Aorta (tissue), 5 donors: ENCODE results near the gene ATXN10. TPM values are rescaled to one million over a fixed set of nuclear protein-coding genes. Genes with fewer than 3 reads are reported as not detected.
A peak's percentile ranks its signal among the peaks of the same experiment; 100 is the strongest.

ENCODE experiments used
- ATAC-seq: fragments of 200-7000 bp; cut with Tn5 transposase; one replicate; pipeline ENCODE4 v1.9.1; 2022; ENCODE audit warnings: moderate library complexity; ENCODE audit not compliant: low FRiP score
- DNase-seq, 2 donors: peaks; one replicate each; pipeline ENCODE4 v3.0.0-alpha.2; 2020
- H3K27ac ChIP-seq, 2 donors: one replicate each; pipeline ENCODE4 v1.5.1; 2013; ENCODE audit warnings: low read length in 2 of 2, mild to moderate bottlenecking in 2 of 2, moderate library complexity in 2 of 2, control low read depth in 1 of 2, inconsistent platforms in 1 of 2, low read depth in 1 of 2
- H3K27me3 ChIP-seq, 2 donors: one replicate each; pipeline ENCODE4 v1.6.1; 2013; ENCODE audit warnings: control low read depth in 1 of 2, low read length in 1 of 2, mild to moderate bottlenecking in 1 of 2, moderate library complexity in 1 of 2; ENCODE audit not compliant: insufficient read depth in 2 of 2, control insufficient read depth in 1 of 2
- H3K36me3 ChIP-seq, 2 donors: one replicate each; pipeline ENCODE4 v1.6.1; 2013; ENCODE audit warnings: control low read depth in 1 of 2, low read length in 1 of 2, mild to moderate bottlenecking in 1 of 2; ENCODE audit not compliant: insufficient read depth in 2 of 2, control insufficient read depth in 1 of 2
- H3K4me1 ChIP-seq, 2 donors: one replicate each; pipeline ENCODE4 v1.6.1; 2013; ENCODE audit warnings: low read length in 2 of 2, control low read depth in 1 of 2, mild to moderate bottlenecking in 1 of 2, moderate library complexity in 1 of 2; ENCODE audit not compliant: insufficient read depth in 2 of 2, control insufficient read depth in 1 of 2
- H3K4me3 ChIP-seq, 2 donors: one replicate each; pipeline ENCODE4 v1.5.1; 2013; ENCODE audit warnings: low read length in 2 of 2, control low read depth in 1 of 2, mild to moderate bottlenecking in 1 of 2
- H3K9me3 ChIP-seq: one replicate; pipeline ENCODE4 v1.6.1; 2013; ENCODE audit warnings: mild to moderate bottlenecking, low read length; ENCODE audit not compliant: control insufficient read depth
- WGBS, 2 donors: extraction: QIAGEN DNeasy Blood & Tissue Kit; methylation state at CpG; one replicate each; pipeline ENCODE4 v1.1.7; 2013; 5-methylcytosine and 5-hydroxymethylcytosine counted together
- intact Hi-C, 2 donors: fragments of 100-400 bp; cut with DNase I; formaldehyde crosslinking; loops; one replicate each; pipeline versions ENCODE4 v1.14.2 to v1.15.0; 2022
- polyA plus RNA-seq, 2 donors: library from polyadenylated mRNA; stranded (reverse); fragments of 200-250 nt; gene quantifications; one replicate each; pipeline ENCODE4 v1.2.3, GENCODE V29; 2013
- total RNA-seq, 2 donors: library from RNA; stranded (reverse); fragmentation: NEBNext Ultra II Directional; extraction: Animal tissue kit (Norgen Biotek cat#: 25700); gene quantifications; one replicate each; pipeline ENCODE4 v1.2.1, GENCODE V29; 2021
- donor health status: healthy with polysubstance abuse.
- donor health status: Bipolar disorder and iron deficiency.
- donor health status: DM: no; HTN: no; CAD: no.
- donor health status: DM: no; HTN: no; CAD: no.
- donor health status: DM: yes; HTN: yes; CAD: no.

ATXN10 gene
- total and polyA plus RNA-seq, 4 donors: 43.1 to 126 (median 80.8) TPM

- H3K9me3 ChIP-seq: no peaks in the 10 kb centered on the region
- H3K4me1 ChIP-seq: no peaks in the 10 kb centered on the region
- H3K36me3 ChIP-seq: no peaks in the 10 kb centered on the region
- intact Hi-C loops: no loop called here
- WGBS, 2 donors: 80 to 82% methylated on average over 11 to 16 of the region's 16 CpGs
- no peak overlapping the region for H3K27ac ChIP-seq
- peak; percentile 24 to 44 for DNase-seq
- no peak overlapping the region for H3K4me3 ChIP-seq
- no peaks in the 10 kb centered on the region for H3K27me3 ChIP-seq
- no peak for ATAC-seq
Measured at GRCh38 chr22:45885171-45885840, 213.7 kb downstream of the ATXN10 start.

- no peak for ATAC-seq
- peak; percentile 40 to 69 for DNase-seq
Measured at GRCh38 chr22:45885941-45886395, 214.3 kb downstream of the ATXN10 start.

GRCh38 chr22:45886540-45886939 is 214.9 kb downstream of the ATXN10 start:
- Histone ChIP-seq H3K9me3 (no peaks in the 10 kb centered on the region), H3K4me3 (no peak overlapping the region), H3K4me1 (no peaks in the 10 kb centered on the region), H3K36me3 (no peaks in the 10 kb centered on the region), H3K27me3 (no peaks in the 10 kb centered on the region), H3K27ac (no peak overlapping the region)
- no peak for ATAC-seq
- 94 to 96% methylated on average over 7 of the region's 7 CpGs for WGBS, 2 donors
- DNase-seq: peak in 1 of 2 donors; percentile 13
- intact Hi-C loops: no loop called here

More at GRCh38 chr22:45885941-45886395, 214.3 kb downstream of the ATXN10 start:
- WGBS, 2 donors: 74 to 82% methylated on average over 21 of the region's 21 CpGs
- Histone ChIP-seq H3K9me3 (no peaks in the 10 kb centered on the region), H3K36me3 (no peaks in the 10 kb centered on the region), H3K27me3 (no peaks in the 10 kb centered on the region), H3K4me3 (no peak overlapping the region), H3K27ac (no peak overlapping the region), H3K4me1 (no peaks in the 10 kb centered on the region)
- intact Hi-C loops: no loop called here

GRCh38 chr22:45887202-45888131 is 215.8 kb downstream of the ATXN10 start:
- no peaks in the 10 kb centered on the region for H3K9me3 ChIP-seq
- H3K36me3 ChIP-seq: no peaks in the 10 kb centered on the region
- WGBS, 2 donors: 92 to 94% methylated on average over 22 of the region's 22 CpGs
- intact Hi-C loops: no loop called here
- no peak for ATAC-seq
- peak; percentile 18 to 72 for DNase-seq
- H3K27me3 ChIP-seq: no peaks in the 10 kb centered on the region
- no peaks in the 10 kb centered on the region for H3K4me1 ChIP-seq
- H3K27ac ChIP-seq: no peak overlapping the region
- H3K4me3 ChIP-seq: no peak overlapping the region

- Histone ChIP-seq H3K9me3 (no peaks in the 10 kb centered on the region), H3K4me1 (no peaks in the 10 kb centered on the region), H3K36me3 (no peaks in the 10 kb centered on the region), H3K27me3 (no peaks in the 10 kb centered on the region), H3K27ac (no peak overlapping the region), H3K4me3 (no peak overlapping the region)
- DNase-seq: peak; percentile 32 to 58
- intact Hi-C loops: no loop called here
- ATAC-seq: no peak
- WGBS, 2 donors: 95 to 96% methylated on average over 27 of the region's 27 CpGs
Measured at GRCh38 chr22:45888221-45889092, 216.8 kb downstream of the ATXN10 start.

GRCh38 chr22:45889093-45889538 is 217.5 kb downstream of the ATXN10 start:
- H3K27ac ChIP-seq: no peak overlapping the region
- H3K4me1 ChIP-seq: no peaks in the 10 kb centered on the region
- H3K9me3 ChIP-seq: no peaks in the 10 kb centered on the region
- no peak overlapping the region for H3K4me3 ChIP-seq
- no peak for ATAC-seq
- no peaks in the 10 kb centered on the region for H3K27me3 ChIP-seq
- DNase-seq: peak; percentile 37 to 63
- H3K36me3 ChIP-seq: no peaks in the 10 kb centered on the region
- WGBS, 2 donors: 87 to 91% methylated on average over 10 of the region's 10 CpGs
- intact Hi-C loops: no loop called here

GRCh38 chr22:45889539-45890350 is 218.1 kb downstream of the ATXN10 start:
- H3K4me3 ChIP-seq: no peak overlapping the region
- no peaks in the 10 kb centered on the region for H3K27me3 ChIP-seq

GRCh38 chr22:45890351-45890635 is 218.7 kb downstream of the ATXN10 start:
- H3K36me3 ChIP-seq: no peaks in the 10 kb centered on the region
- 88 to 94% methylated on average over 17 to 26 of the region's 26 CpGs for WGBS, 2 donors
- DNase-seq (peak in 1 of 2 donors; percentile 29), ATAC-seq (no peak)
- H3K9me3 ChIP-seq: no peaks in the 10 kb centered on the region
- no peaks in the 10 kb centered on the region for H3K4me1 ChIP-seq
- no peak overlapping the region for H3K27ac ChIP-seq
- intact Hi-C loops: no loop called here
- no peak overlapping the region for H3K4me3 ChIP-seq
- no peaks in the 10 kb centered on the region for H3K27me3 ChIP-seq

More at GRCh38 chr22:45889539-45890350, 218.1 kb downstream of the ATXN10 start:
- Histone ChIP-seq H3K27ac (no peak overlapping the region), H3K4me1 (no peaks in the 10 kb centered on the region), H3K9me3 (no peaks in the 10 kb centered on the region), H3K36me3 (no peaks in the 10 kb centered on the region)
- DNase-seq: peak; percentile 42 to 75
- intact Hi-C loops: no loop called here
- WGBS, 2 donors: 24 to 28% methylated on average over 56 of the region's 56 CpGs
- no peak for ATAC-seq
